GM18870 (cell line): ENCODE data around the gene CAMK1D.
"Not testable (repeated sequence)": the region's sequence is repeated elsewhere in the genome, so short reads cannot be mapped to it uniquely, and the experiment has no call there.

Experiments
- ATAC-seq: cut with Tn5 transposase; IDR thresholded peaks from one replicate; pipeline ENCODE4 v1.9.1; 2021; ENCODE audit warnings: moderate library complexity; ENCODE audit not compliant: unreplicated experiment

CAMK1D gene

DNA sequence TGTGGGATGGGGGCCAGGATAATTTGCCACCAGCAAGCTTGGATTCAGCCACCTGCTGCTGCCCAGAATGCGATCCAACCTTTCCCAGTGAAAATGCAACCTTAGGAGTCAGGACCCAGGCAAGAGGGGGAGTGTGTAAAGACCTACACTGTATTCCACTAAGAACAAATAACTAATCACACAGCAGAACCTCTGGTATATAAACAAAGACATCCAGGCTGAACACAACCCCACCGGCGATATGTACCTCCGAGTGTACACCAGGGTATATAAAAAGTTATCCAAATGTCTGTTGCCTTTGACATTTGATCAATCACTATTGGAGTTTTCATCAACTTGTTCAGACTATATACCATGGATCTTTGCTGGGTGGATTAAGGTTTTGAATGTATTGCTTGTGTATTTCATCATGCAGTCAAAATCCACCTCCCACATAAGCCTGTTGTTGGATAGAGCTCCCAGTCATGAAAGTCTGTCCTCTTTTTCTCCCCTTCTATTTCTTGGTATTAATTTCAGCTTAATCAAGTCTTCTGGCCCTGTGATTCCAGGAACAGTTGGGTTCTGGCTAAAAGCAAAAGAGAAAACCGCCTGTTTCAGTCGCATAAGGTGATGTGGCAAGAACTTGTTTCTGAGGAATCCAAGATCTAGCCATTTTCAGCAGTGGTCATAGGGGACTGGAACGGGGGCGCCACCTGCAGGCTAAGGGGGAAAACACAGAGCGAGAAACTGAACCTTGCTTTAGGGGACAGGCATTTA lies 361.4 kb downstream of the CAMK1D start:
- no peak for ATAC-seq

DNA sequence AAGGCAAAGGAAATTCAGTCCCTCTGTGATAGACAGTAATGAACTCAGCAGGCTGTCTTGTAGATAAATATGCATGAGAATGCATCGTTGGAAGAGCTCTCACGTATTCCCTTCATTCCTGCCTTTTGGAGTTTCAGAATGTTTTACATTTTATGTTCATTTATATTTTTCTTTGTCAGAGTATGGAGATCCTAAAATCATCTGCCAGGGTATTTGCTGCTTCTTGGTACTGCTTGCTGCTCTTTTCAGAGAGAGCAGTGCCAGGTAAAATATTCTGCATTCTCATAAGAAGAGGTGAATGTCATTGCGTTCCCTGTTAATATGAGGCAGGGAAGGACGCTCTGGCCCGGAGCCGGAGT lies 362.0 kb downstream of the CAMK1D start:
- no peak for ATAC-seq

DNA sequence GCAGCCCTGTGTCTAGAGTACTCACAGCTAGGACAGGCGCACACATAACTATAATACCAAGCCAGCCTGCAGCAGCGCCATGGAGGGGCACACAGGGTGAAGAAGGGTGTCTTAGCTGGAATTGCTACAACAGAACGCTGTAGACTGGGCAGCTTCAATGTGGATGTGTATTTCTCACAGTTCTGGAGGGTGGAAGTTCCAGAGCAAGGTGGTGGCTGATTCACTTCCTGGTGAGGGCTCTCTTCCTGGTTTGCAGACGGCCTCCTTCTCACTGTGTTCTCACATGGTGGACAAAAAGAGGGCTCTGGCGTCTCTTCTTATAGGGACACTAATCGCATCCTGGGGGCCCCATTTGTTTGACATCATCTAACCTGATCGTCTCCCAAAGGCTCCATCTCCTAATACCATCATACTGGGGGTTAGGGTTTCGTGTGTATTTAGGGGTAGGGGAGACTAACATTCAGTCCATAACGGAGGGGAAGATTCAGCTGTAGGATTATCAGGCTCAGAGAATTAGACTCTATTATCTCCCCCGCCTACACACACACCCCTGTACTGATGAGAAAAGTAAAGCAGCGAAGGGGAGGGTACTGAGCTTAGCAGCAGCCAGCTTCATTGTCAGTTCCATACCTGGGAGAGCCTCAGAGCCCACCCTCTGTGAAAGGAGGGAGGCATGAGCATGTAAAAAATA lies 363.1 kb downstream of the CAMK1D start:
- no peak for ATAC-seq

DNA sequence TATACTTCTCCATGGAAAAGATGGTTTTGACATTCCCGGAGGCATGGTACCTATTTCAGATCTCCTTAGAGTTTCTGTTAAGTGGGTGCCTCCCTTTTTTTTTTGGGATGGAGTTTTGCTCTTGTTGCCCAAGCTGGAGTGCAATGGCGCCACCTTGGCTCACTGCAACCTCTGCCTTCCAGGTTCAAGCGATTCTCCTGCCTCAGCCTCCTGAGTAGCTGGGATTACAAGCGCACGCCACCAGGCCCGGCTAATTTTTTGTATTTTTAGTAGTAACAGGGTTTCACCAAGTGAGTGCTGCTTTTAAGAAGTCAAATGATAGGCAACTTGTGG lies 363.6 kb downstream of the CAMK1D start:
- not testable (repeated sequence) for ATAC-seq

DNA sequence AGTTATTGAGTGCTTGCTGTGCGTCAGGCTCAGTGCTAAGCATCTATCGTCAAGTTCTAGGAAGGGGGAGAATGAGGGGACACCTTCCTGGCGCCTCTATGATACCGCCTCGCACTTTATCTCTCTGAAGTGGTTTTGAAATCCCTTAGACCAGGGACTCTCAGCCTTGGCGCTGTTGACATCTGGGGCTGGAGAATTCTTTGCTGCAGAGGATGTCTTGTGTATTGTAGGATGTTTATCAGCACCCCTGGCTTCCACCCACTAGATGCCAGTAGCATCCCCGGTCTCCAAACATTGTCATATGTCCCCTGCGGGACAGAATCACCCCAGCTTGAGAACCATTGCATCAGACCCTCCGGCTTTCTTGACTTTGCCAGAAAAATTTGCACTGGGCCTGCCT lies 366.7 kb downstream of the CAMK1D start:
- no peak for ATAC-seq

DNA sequence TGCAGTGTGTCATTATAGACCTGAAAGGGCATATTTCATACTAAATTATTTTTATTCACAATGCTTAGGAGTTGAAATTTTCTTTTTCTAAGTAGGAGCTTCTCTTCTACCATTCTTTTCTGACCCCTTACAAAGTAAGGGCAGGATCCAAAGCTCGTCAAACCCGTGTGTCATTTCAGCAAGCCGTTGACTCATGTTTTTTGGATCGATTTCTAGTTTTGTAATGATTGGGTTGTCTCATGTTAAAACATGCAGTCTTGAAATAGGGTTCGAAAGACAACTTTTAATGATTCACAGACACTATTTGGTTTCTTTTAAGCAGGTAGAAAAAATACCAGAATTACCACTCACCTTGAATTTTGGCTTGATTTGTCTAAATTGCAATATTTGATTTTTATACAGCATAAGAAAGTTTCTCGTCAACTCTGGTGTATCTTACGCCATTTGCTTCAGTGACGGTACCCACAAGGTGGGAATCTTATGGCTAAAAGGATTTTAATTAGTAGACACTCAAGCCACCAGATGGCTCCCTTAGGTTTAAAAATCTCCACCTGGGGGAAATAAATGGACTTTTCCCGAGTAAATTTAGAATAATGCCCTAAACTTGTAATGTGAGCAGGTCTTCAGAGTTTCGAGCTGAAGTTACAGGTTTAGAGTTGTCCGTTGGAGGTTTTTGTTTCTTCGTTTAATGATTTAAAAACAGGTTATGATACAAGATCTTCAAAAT lies 368.8 kb downstream of the CAMK1D start:
- ATAC-seq, result no peak

DNA sequence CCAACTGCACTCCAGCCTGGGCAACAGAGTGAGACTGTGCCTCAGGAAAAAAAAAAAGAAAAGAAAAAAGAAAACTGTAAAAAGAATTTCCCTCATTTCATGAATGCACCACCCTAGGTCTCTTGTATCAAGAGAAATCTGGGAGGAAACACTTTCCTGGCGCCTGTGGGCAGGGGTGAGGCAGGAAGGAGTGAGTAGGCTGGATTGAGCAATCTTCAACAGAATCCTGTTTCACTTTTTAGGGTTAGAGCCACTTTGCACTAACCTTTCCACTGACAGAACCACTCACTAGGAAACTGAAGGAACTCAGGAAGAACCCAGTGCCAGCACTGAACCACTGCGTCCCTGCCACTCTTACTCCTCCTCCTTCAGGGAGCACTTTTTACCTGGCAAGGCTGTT lies 370.0 kb downstream of the CAMK1D start:
- no peak for ATAC-seq

DNA sequence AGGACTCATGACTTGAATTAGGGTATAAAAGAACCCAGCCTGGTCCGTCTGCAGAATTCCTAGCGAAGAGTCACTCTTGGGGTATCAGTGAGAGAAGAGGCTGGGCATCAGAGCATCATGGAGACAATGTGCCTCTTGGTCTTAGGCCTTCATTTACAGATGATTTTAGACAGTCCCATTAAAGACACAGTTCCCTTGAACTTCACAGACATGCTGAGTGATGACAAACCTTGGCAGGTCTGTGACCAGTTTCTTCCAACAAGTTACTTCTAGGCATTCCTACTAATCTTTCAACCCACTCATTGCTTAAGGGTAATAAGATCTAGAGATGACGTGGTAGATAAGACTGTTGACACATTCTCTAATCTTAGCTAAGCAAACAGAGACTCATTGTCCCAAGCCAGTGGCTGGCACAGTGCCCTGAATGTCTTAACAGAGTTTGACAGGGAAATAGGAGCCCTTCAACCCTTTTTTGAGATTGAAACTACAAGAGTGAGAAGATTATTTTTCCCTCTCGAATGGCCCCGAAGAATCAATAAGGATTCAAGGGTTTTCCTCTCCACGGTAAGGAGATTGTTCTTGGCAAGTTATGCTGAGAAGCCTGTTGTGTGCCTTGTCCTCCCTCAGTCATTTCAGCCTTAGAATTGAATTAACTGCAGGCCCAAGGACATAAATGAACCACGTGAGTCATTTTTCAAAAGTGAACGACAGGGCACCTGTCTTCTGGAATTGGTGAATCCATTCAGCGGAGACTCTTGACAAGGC lies 371.1 kb downstream of the CAMK1D start:
- no peak for ATAC-seq

DNA sequence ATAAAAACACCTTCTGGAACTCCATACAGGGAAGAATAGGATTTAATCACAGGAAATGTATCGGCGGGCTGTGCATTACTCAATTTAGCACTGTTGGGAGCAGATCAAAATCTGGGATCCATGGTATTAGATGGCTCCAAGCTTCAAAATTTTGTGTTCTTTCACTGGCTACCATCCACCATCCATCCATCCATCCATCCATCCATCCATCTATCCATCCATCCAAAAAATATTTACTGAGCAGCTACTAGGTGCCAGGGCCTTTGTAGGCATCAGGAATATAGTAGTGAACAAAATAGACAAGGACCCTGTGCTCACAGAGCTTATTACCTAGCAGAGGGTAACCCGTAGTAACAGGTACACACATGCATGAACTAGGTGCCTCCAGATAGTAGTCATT lies 372.0 kb downstream of the CAMK1D start:
- ATAC-seq, result no peak

DNA sequence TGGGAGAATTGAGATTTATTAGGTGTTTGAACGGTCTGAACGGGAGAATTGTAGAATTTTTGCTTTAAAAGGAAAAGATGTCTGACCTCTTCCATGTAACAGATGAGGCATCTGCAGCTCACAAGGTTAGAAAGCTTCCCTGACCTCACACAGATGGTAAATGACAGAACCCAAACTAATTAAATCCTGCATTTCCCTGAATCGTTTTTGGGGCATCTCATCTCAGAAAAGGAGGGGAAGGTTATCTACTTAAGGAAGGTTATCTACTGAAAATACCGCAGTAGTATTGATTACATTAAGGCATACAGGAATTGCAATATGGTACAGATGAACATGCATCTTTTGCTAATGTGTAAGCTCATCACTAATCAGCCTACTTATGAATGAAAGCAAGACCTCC lies 373.9 kb downstream of the CAMK1D start:
- no peak for ATAC-seq

DNA sequence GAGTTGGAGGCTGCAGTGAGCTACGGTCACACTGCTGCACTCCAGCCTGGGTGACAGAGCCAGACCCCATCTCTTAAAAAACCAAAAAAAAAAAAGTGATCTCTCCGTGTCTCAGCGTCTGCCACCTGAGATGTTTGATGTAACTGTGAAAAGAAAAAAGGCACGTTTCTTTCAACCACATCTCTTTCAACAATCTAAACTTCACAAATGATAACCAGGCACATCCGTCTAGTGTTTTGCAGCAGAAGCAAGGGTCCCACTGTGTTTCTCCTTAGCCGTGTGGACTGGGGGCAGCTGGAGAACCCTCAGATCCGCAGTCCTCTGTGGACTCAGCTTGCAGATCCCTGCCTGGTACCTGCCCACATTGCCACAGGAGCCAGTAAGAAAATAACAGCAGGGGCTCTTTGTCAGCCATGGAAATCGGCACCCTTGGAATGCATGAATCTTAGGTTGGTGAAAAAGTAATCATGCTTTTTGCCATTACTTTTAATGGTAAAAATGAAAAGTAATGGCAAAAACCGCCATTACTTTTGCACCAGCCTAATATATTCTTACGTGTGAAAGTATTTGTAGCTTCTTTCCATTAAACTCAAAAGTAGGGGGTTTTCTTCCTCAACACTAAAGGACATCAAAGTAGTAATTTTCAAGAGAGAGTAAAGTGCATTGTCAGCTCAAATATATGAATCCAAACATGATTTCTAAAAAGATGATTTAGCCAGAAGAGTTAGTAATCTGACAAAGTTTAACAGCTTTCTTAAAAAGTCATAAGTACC lies 375.6 kb downstream of the CAMK1D start:
- no peak for ATAC-seq

DNA sequence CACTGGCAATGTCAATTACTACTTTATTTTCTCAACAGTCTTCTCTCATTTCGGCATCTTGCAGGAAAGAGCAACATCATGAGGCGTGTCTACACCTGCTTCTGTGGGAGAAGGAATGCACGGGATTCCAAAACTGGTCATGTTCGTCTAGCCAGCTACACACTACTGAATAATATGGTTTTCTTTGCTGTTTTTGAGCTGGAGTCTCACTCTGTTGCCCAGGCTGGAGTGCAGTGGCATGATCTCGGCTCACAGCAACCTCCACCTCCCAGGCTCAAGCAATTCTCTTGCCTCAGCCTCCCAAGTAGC lies 376.2 kb downstream of the CAMK1D start:
- not testable (repeated sequence) for ATAC-seq

DNA sequence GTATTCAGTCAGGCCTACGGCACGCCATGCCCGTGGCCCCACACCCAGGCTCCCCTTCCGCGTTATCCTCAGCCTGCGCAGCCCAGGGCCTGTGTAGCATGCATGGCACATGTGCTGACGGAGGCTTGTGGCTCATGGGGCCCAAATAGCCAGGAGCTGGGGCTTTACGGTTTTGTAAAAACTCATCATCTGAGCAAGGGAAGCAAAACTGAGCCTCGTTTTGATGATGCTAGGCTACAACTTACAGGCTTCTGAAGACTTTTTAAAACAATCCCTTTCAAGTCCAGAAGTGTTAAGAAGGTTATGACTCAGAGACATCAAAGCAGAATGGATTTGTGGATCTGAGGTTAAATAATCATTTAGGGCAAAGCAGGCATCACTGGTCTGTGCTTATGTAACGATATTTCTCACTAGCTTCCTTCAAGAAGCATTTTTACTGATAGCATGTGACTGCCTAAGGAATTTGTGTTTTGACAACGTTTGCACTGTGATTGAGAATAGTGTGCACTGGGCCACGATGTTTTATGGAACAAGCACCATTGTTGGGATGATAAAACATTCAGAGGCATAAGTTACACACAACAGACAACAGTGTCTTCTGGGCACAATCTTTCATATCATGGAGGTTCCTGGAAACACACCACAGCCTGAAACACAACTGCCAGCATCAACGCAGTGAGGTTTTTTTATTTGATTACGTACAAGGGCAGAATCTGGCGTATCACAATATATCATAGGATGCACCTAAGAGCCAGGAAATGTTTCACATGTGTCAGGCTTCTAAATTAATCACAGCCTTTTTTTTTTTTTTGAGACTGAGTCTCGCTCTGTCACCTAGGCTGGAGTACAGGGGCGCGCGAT lies 377.9 kb downstream of the CAMK1D start:
- ATAC-seq, result no peak

DNA sequence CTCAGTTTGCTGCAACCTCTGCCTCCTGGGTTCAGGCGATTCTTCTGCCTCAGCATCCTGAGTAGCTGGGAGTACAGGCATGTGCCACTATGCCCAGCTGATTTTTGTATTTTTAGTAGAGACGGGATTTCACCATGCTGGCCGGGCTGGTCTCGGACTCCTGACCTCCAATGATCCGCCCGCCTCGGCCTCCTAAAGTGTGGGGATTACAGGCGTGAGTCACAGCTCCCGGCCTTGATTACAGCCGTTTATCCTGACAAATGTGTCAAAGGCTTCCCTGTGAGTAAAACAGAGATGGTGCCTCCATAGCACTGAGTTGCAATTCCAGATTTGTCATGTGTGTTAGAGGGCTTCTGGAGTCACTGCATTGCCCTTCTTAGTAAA lies 378.5 kb downstream of the CAMK1D start:
- ATAC-seq, result no peak

DNA sequence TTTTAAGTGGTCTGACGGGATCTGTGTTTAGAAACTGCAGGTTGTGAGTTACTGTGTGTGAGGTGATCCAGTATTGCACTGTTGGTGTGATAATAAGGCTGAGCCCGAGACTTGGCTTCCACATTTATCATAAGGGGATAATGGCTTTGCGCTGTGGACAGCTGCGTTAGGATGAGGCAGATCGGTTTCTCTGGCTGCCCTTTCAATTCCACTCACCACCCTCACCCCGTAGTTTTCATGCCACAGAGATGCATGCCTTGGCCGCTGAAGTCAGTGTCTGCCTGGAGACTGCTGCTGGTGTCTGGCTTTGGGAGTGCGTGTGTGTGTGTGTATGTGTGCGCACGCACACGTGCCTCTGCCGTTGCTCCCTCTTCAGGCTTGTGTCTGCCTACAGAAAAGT lies 379.1 kb downstream of the CAMK1D start:
- ATAC-seq, result no peak

DNA sequence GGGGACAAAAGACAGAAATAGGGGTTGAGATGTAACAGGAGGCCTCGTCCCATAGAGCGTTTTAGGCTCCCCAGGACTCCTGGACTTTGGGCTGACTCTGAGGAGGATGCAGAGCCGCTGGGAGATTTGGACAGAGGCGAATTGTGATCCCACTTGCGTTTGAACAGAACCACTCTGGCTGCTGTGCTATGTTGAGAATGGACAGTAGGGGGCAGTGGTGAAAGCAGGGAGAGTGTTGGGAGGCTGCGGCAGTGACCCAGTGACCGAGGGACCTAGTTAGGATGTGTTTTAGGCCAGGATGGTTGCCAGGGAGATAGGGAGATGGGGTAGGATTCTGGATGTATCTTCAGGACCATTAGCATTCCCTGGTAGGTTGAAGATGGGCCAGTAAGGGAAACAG lies 380.5 kb downstream of the CAMK1D start:
- no peak for ATAC-seq

DNA sequence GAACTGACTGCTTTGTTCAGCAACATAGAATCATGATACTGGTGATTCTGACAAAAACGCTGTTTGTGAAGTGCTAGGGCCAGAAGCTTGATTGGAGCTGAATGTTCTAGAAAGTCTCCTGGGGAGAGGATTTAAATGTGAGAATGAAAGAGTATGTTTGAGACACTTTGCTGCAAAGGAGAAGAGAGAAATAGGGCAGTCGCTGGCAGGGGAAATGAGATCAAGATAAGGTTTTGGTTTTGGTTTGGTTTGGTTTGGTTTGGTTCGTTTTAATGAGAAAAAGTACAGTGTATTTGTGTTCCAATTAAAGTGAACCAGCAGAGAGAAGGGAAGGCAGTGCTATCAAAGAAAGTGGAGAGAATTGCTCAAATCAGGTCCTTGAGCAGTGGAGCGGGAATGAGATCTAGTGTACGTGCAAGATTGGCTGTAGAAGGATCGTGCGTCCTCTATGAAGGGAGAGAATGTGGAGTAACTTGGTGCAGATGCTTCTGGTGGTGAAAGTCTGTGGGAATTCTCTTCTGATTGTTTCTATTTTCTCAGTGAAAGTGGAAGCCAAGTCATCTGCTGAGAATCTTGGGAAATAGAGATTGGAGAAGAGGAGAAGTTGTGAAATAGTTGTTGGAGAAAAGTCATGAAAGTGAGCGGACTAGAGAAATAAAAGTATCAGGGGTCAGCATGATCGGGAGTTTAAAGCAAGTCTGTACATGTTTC lies 381.6 kb downstream of the CAMK1D start:
- ATAC-seq, result no peak

DNA sequence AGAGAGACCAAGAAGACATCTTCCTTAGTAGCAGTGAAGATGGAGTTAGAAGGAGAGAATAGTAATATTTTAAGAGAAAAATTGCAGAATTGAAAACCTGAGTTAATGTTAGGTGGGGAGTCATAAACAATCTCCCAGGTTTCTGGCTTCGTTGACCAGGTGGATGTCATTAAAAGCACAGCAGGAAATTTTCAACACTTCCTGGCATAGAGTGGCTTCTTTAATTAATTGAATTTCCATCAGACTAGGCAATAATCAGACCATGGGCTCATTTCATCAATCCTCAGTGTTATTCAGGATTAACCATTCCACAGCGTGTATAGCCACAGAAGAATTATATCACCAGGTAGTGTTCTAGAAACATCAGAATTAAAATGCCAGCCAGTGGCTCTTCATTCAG lies 383.9 kb downstream of the CAMK1D start:
- ATAC-seq, result no peak

DNA sequence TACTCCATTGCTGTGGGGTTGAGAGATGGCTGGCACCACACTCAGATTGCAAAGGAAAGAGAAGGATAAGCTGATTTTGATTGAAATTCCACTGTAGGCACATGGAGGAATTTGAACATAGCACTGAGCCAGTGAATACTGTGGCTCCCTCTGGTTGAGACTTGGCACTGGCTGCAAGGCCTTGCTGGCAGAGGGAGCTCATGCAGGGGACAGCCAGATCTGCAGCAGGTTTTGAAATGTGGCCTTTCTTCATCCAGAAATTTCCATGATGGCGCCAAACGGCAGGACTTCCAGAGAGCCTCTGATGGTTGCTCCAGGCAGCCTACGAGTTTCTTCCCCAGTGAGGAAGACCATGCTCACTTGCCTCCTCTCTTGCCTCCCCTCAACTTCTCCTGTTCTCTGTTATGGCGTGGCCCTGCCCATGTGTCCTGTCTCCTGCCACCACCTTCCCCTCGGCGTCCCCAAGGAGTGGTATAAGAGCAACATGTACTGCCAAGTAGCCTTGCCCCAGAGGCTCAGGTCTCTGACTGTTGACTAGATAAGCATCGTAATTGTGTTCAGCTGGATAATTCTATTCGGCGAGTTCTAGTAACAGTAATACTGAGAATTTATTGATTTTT lies 386.6 kb downstream of the CAMK1D start:
- no peak for ATAC-seq
